Prostate gland (tissue), 2 donors: Measurements from ENCODE around the gene KIAA0753. TPM values are rescaled to one million over a fixed set of nuclear protein-coding genes. Genes with fewer than 3 reads are reported as not detected.

ENCODE experiments used
- DNase-seq: peaks from one replicate; pipeline ENCODE4 v3.0.0-alpha.2; 2019; ENCODE audit warnings: low spot score
- H3K27ac ChIP-seq, 2 donors: fragments of 200-600 bp; sonication (generic); 2 replicates each; pipeline ENCODE4 v1.5.1; 2017 to 2019
- H3K27me3 ChIP-seq: fragments of 200-600 bp; sonication (generic); replicated peaks from 2 replicates; pipeline ENCODE4 v1.5.1; 2019; ENCODE audit not compliant: insufficient read depth
- H3K36me3 ChIP-seq, 2 donors: fragments of 200-600 bp; sonication (generic); 1 replicate in 1 of 2; 2 replicates in 1 of 2; pipeline versions ENCODE4 v1.5.1 to v1.8.1; 2017 to 2019
- H3K4me1 ChIP-seq: fragments of 200-600 bp; sonication (generic); replicated peaks from 2 replicates; pipeline ENCODE4 v1.5.1; 2019
- H3K4me3 ChIP-seq, 2 donors: fragments of 200-600 bp; sonication (generic); 2 replicates each; pipeline ENCODE4 v1.5.1; 2017 to 2019
- H3K9me3 ChIP-seq: fragments of 200-600 bp; sonication (generic); 2 replicates; pipeline ENCODE4 v1.5.1; 2017
- CTCF ChIP-seq, 4 experiments: fragments of 200-600 bp in 2 of 4; fragments of 450-650 bp in 2 of 4; sonication (generic) in 2 of 4; IDR thresholded peaks; 1 replicate in 3 of 4; 2 replicates in 1 of 4; pipeline ENCODE4 v1.5.1; 2016 to 2019; ENCODE audit warnings: antibody characterized with exemption in 4 of 4, mild to moderate bottlenecking in 2 of 4, moderate library complexity in 2 of 4
- POLR2A ChIP-seq: fragments of 450-650 bp; IDR thresholded peaks from one replicate; pipeline ENCODE4 v1.6.1; 2016; ENCODE audit warnings: antibody characterized with exemption, mild to moderate bottlenecking
- POLR2AphosphoS5 ChIP-seq: sonication (generic); formaldehyde crosslinking; IDR thresholded peaks from one replicate; pipeline ENCODE4 v1.6.1; 2017; ENCODE audit warnings: antibody characterized with exemption
- WGBS: methylation state at CpG from one replicate; pipeline ENCODE4 v1.1.5; 2018; 5-methylcytosine and 5-hydroxymethylcytosine counted together
- intact Hi-C: fragments of 100-400 bp; cut with DNase I; formaldehyde crosslinking; loops from one replicate; pipeline ENCODE4 v1.14.2; 2022
- total RNA-seq, 2 donors: library from RNA; depleted of rRNA; stranded (reverse); fragments of >200 nt; gene quantifications; one replicate each; pipeline ENCODE4 v1.1.0, GENCODE V29; 2016

Gene KIAA0753
- total RNA-seq, 2 donors from 2014 or later, result 17.2 to 28.3 TPM

DNA sequence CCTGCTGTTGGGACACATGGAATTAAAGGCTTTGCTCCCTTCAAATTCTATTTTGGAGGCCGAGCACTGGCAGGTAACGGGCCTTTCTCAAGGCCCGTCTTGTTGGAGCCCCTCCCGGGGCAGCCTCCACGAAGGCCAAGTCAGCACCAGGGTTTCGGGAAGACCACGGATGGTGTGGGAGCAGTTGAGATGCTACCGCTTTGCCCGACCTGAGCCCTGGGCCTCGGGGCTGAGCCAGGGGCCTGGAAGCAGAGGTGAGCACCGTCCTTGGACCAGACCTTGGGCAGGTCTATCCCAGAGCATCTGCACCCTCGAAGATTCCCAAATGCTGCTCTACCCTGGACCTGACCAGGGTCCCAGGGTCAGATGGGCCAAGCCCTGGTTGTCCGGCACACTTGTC, 34.1 kb upstream of the KIAA0753 start:
- H3K36me3 ChIP-seq, result no peaks in the 10 kb centered on the region
- H3K27ac ChIP-seq, result no peak overlapping the region
- TF ChIP-seq POLR2A, result no peak
- TF ChIP-seq CTCF (IDR thresholded peaks at IDR 0.05), result no peak
- TF ChIP-seq POLR2AphosphoS5, result no peak
- H3K27me3 ChIP-seq, result no peaks in the 10 kb centered on the region
- intact Hi-C loops, result no loop called here
- H3K9me3 ChIP-seq, result no peaks in the 10 kb centered on the region
- 95% methylated on average over 13 of the region's 13 CpGs for WGBS
- no peaks in the 10 kb centered on the region for H3K4me1 ChIP-seq
- DNase-seq, result no peak
- no peak overlapping the region for H3K4me3 ChIP-seq

GRCh38 chr17:6671431-6671830, 30.9 kb upstream of the KIAA0753 start:
- DNase-seq, result no peak
- WGBS, result 91% methylated on average over 7 of the region's 7 CpGs
- intact Hi-C loops, result no loop called here
- TF ChIP-seq POLR2AphosphoS5, result no peak
- no peak for TF ChIP-seq POLR2A
- no peak for TF ChIP-seq CTCF (IDR thresholded peaks at IDR 0.05)
- H3K9me3 ChIP-seq, result no peaks in the 10 kb centered on the region
- H3K36me3 ChIP-seq, result no peaks in the 10 kb centered on the region
- H3K27ac ChIP-seq, result no peak overlapping the region
- no peaks in the 10 kb centered on the region for H3K27me3 ChIP-seq
- H3K4me3 ChIP-seq, result no peak overlapping the region
- no peaks in the 10 kb centered on the region for H3K4me1 ChIP-seq

DNA sequence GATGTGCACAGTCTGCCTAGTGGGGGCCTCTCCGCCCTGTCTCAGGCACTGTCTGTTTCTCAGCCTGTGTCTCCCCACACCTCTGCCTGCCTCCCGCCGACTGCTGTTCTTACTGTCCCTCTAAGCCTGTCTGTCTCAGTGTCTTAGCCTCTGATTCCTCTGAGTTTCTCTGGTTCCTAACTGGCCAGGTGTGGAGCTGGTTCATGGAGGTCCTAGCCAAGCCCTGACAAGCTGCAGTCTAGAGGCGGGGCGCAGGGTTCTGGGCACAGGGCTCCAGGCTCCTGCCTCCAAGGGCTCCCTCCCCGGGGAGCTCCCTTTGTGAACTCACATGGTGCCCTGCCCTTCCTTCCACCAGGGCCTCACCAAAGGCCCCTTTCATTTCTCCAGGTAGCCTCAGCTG, 30.5 kb upstream of the KIAA0753 start:
- no peaks in the 10 kb centered on the region for H3K4me1 ChIP-seq
- H3K9me3 ChIP-seq, result no peaks in the 10 kb centered on the region
- 67% methylated on average over 6 of the region's 6 CpGs for WGBS
- H3K27me3 ChIP-seq, result no peaks in the 10 kb centered on the region
- H3K36me3 ChIP-seq, result no peaks in the 10 kb centered on the region
- intact Hi-C loops, result no loop called here
- H3K27ac ChIP-seq, result no peak overlapping the region
- TF ChIP-seq POLR2AphosphoS5, result no peak
- no peak overlapping the region for H3K4me3 ChIP-seq
- DNase-seq, result no peak

DNA sequence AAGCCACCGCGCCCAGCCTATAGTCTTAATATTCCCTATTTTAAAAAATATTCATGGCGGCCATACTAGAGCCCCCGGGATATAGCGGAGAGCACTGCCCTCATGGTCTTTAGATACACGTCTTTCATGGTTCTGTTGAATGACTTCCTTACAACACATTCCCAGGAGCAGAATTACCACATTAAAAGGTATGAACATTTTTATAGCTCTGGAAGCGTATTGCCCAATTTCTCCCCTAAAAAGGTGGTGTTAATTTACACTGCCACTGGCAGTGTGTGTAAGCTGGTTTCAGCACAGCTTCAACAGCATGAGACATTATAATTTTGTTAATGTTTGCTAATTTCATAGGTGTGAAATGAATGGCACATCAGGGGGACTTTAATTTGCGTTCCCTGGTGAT, 30.1 kb upstream of the KIAA0753 start:
- no peak for DNase-seq
- Histone ChIP-seq H3K4me1 (no peaks in the 10 kb centered on the region), H3K27ac (no peak overlapping the region), H3K27me3 (no peaks in the 10 kb centered on the region), H3K4me3 (no peak overlapping the region), H3K36me3 (no peaks in the 10 kb centered on the region), H3K9me3 (no peaks in the 10 kb centered on the region)
- intact Hi-C loops, result no loop called here
- 92% methylated on average over 8 of the region's 8 CpGs for WGBS
- TF ChIP-seq CTCF (IDR thresholded peaks at IDR 0.05) (no peak), POLR2A (no peak), POLR2AphosphoS5 (no peak)

GRCh38 chr17:6669479-6670212, 29.1 kb upstream of the KIAA0753 start:
- no peaks in the 10 kb centered on the region for H3K36me3 ChIP-seq
- intact Hi-C loops, result loop anchor here (5.0 kb wide), 2 partner anchors 173 to 333 kb away; no protein-coding TSS in a partner anchor
- H3K4me1 ChIP-seq, result no peaks in the 10 kb centered on the region
- no peaks in the 10 kb centered on the region for H3K9me3 ChIP-seq
- H3K4me3 ChIP-seq, result no peak overlapping the region
- no peak for DNase-seq
- no peak overlapping the region for H3K27ac ChIP-seq
- TF ChIP-seq CTCF (IDR thresholded peaks at IDR 0.05) (no peak), POLR2AphosphoS5 (no peak), POLR2A (no peak)
- H3K27me3 ChIP-seq, result no peaks in the 10 kb centered on the region
- WGBS, result 67% methylated on average over 10 of the region's 10 CpGs
